T-helper 22 cell (primary cell): ENCODE measurements around the gene RASSF4.

ENCODE experiments used
- DNase-seq: peaks from one replicate; pipeline ENCODE4 v3.0.0-alpha.2; 2020; ENCODE audit warnings: low read depth

The RASSF4 gene

DNA sequence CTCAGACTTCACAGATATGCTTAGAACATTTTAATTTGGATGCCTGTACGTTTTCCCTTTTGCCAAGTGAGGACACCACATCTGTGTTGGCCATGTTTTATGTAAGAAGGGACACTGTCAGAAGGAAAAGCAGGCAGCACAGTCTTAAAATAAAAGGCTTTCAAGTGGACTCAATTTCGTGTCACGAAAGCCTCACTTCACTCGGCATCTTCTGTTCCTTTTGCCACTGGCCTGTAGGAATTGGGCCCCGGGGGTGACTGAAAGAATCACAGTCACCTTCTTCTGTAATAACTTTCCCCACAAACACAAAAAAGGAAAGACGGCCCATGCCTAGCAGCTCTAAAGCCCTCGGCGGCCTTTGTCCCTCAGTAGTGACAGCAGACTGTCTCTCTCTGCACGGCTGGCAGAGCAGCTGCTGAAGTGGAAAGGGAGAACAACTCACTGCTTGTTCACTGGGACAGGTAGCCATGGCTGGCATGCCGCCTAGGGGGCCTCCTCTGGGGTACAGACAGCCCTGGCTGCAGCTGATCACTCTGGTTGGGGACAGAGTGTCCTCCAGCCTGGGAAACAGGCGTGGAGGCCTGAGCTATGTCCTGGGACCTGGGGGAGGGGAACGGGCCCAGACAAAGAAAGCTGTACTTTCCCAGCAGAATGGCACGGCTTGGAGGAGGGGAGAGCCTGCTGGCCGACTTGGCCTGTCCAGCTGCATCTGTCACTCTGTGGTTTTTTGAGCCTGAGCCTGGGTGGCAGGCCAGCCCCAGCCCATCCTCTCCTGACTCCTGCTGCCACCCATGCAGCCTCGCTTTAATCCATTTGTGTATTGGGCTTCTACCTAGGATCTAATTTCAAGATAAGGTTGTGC, 4.4 kb downstream of the RASSF4 start:
- DNase-seq, result no peak

DNA sequence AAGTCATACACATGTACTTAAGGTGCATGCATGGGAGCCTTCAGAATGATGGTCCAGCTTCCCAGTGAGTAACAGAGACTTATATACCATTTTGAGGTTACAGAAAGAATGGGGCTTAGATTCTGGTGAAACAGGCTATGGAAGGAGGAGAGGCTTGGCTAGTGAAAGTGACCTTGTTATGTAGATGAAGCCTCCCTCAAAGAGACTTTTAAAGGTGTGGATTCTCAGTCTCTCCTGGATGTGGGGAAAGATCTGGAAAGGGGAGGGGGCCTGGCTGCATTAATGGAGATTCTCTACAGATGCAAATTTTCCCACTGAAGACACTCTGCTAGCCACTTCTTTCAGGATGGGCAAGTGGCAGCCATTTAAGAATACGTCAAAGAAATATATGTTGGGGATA, 5.5 kb downstream of the RASSF4 start:
- no peak for DNase-seq

DNA sequence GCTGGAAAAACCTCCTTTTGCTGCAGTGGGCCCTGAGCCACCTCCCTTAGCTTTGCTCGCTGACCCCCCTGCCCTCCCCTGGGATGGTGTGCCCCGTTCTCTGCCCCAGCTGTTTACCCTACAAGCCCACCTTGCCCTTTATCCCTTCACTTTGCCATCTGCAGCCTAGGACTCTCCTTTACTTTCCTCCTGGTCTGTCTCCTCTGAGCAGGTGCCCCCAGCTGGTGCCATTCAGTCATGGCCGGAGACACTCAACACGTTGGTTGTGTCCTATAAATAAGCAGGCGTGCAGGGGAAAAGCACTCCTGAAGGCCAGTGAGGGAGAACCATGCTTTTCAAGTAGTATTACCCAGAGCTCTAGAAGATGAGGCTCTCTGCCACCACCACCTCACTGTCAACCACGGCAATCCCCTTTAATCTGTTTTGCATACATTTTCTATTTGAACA, 6.1 kb downstream of the RASSF4 start:
- no peak for DNase-seq

DNA sequence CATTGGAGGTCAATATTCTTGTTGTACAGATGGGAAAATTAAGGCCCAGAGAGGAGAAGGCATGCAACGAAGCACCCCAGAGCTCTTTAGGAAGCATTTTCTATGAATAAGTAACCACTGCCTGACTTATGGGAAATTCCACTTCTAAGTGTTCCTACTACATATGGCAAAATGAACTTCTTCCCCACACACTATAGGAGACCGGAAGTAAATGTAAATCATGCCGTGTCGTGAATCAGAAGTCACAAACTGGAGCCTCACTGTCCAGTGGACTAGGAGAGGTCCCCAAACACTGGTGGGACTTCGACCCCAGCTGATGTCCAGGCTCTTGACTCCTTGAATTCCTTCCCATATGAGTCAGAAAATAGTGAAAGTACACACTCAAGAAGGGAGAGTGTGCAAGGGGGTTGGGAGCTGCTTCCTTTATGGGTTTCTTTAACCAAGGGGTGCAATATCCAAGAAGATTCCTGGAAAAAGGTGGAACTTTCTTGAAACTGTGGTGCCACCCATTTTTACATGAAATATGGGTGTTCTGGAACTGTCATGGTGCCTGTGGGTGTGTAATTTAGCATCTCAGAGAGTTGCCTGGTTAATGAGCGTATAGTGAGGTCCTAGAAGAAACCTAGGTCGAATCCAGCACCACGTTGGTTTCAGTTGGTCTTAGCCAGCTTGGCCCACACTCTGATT, 6.7 kb downstream of the RASSF4 start:
- no peak for DNase-seq

DNA sequence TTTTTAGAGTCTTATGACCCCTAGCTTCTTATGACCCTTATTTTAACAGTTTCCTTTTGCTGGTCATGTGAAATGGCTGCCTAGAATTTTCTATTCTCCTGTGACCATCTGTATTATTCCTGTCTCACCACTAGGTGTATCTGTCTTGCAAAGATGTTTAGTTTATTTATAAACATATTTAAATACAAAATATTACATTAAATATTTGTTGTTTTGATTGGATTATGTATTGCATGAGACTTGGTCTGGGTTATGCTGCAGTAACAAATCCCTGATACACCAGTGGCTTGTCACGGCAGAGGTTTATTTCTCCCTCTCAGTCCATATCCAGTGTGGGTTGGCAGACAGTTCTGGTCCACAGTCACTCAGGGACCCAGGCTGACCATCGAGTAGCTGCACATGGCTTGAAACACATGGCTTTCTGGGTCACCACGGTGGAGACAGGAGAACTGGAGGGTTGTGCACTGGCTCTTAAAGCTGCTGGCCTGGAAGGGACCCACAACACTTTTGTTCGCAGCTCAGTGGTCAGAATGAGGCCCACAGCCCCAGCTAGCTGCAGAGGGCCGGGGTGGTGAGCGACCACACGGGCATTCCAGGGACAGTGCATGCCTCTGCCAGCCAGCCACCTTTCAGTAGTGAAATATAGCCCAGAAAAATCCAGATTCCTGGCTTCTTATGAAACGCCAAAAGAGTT, 7.4 kb downstream of the RASSF4 start:
- no peak for DNase-seq

DNA sequence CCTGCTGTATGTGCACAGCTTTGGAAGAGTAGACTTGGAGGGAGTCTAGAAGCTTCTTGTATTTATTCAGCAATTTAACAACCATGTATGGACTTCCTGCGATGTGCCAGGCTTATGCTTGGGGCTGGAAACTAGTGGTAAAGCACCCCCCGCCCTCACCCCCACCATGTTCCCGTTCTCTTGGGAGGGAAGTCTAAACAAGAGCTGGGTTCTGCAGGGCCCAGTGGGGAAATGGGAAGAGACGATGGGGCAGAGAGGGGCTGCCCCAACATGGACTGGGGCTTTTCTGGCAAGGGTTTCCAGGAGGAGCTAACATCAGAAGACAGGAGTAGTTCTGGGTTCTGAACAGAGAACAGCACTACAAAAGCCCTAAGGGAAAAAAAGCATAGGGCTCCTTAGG, 8.0 kb downstream of the RASSF4 start:
- DNase-seq, result no peak

DNA sequence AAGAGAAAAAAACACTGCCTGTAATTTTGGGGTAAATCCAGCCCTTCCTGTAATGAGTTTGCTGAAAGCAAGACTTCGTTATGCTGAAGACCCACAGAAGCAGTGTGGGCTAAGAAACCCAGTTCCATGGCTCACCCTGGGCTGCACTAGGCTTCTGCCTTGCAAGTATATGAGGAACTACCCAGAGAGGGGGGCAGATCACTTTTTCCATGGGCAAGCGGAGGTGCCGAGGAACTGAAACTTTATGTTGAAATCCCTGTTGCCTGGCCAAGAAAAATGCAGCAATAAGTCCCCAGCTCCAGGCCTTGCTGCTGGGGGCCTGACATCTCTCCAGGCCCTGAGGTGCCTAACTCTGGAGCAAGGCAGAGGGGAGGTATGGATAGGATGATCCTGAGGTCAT, 8.5 kb downstream of the RASSF4 start:
- DNase-seq, result no peak

DNA sequence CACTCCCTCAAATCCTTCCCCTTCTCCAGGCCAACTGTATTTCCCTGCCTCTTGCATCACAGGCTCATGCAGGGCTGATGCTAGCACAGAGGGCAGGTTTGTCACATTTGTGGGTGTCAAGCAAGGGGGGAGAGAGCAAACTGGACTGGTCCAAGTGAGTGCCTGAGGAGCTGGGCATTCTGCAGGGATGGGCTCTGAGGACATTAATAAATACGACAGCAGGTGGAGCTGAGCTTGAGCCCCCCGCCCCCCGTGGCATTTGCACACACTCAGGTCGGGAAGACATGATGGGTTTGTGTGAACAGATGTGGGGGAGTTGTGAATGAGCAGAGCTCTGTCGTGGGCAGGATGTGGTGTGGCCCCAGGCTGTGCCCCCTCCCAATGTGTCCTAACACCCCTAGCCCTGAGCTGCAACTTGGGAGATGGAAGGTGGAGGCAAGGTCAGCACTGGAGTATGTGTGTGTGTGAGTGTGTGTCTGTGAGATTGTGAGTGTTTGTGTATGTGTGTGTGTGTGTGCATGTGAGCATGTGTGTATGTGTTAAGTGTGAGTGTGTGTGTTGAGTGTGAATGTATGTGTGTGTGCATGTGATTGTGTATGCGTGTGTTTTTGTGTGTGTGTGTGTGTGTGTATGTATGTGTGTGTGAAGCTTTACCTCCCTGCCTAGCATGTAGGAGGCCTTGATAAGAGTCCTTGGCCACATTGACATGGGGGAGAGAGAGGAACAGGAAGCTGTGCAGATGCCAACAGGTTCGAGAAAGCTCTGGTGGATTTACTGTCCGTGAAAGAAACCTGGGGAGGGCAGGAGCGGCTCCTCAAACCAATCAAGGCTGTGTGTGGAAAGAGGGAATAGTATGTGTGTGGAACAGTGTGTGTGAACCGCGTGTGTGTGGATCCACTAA, 9.1 kb downstream of the RASSF4 start:
- DNase-seq, result no peak

DNA sequence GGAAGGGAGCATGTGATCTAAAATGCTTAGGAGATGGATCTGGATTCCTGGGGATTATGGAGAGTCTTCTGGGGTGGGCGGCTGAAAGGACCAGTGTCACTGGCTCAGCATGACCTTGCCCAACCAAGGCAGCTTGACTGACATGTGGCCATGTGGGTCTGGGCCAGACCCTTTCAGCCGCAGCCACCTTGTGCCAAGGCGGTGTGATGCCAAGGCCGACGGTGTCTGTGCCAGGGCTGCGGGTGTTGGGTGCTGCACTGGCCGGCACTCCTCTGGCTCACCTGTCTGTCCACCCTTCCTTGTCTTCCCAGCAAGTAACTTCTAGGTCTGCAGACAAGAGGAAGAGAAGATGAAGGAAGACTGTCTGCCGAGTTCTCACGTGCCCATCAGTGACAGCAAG, 10.3 kb downstream of the RASSF4 start:
- no peak for DNase-seq

DNA sequence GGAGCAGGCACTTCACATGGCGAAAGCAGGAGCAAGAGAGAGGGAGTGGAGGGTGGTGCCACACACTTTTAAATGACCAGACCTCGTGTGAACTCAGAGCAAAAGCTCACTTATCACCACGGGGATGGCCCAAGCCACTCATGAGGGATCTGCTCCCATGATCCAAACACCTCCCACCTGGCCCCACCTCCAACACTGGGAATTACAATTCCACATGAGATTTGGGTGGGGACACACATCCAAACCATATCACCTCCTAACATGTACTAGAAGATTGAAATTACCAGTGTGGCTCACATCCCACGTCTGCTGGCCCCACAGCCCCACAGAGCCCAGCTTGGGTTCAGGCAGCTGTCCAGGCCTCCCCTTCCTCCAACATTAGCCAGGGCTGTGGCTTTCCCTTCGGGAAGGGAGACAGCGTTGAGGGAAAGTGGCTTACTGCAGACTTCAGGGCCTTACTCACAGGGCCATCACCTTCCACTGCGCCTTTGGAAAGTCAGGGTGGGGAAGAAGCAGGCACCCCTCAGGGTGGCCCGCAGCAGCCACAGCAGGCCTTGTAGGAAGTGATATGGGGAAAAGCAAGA, 11.3 kb downstream of the RASSF4 start:
- no peak for DNase-seq

DNA sequence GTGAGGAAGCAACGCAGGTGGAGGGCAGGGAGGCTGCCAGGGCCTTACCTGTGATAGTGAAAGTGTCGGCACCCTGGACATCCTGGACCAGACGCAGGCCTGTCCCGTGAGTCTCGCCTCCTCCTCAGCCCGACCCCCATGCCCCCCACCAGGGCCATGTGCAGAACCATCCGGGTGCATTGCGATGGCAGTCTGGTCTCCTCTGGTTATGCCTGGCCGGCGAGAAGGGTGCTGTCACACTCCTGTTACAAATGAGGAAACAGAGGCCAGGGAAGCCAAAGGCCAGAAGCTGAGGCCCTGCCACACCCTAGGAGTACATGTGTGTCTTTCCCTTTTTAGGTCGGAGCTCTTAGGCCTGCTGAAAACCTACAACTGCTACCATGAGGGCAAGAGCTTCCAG, 11.8 kb downstream of the RASSF4 start:
- DNase-seq, result no peak

DNA sequence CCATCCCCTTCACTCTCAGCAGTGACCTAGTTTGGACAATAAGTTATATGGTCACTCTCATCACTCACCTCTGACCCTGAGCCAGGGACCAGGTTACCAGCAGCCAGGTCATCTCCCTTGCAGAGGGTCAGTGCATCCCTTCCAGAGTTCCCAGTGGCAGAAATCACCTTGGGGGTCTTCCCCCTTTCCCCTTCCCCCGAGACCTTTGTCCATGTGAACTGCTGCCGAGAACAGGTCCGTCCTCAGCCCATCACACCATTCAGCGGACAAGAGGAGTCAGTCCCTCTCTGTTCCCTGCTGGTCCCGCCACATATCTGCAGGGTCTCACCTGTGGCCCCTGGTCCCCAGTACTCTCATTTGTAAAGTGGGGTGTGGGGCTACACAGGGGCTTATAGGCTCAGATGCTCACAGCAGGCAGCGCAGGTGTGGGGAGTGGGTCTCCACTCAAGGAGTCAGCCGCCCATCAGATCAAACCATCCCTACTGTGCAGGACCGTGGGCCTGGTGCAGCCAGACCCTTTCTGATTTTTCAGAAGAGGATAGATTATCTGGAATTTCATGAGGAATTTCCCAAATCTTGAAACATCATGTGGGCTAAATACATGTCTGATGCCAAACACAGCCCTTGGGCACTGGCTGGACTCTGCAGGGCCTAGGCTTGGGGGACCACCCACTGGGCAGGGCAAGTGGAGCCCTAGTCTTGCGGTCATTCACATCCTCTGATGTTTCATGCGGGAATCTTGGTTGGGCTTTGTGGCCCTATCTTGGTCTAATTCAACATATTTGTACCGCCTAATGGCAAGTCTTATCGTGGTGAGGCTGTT, 12.5 kb downstream of the RASSF4 start:
- no peak for DNase-seq

DNA sequence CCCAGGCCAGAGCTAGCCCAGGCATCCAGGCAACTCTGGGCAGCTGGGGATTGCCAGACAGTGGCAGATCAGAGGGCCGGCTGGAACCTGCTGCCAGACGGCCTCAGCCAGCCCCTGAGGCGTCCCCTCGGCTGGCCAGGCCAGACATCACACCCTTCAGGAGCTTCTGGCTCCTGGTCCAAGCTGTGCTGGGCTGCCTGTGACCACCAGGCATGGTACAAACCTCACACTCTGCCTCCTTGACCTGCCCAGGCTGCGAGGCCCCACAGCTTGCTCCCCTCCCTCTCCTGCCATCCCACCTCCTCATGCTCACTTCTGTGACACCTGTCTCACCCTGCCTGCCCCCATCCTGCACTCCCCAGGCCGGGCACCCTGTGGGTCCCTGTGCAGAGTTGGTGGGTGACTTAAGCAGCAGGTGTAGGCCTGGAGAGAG, 13.3 kb downstream of the RASSF4 start:
- no peak for DNase-seq

DNA sequence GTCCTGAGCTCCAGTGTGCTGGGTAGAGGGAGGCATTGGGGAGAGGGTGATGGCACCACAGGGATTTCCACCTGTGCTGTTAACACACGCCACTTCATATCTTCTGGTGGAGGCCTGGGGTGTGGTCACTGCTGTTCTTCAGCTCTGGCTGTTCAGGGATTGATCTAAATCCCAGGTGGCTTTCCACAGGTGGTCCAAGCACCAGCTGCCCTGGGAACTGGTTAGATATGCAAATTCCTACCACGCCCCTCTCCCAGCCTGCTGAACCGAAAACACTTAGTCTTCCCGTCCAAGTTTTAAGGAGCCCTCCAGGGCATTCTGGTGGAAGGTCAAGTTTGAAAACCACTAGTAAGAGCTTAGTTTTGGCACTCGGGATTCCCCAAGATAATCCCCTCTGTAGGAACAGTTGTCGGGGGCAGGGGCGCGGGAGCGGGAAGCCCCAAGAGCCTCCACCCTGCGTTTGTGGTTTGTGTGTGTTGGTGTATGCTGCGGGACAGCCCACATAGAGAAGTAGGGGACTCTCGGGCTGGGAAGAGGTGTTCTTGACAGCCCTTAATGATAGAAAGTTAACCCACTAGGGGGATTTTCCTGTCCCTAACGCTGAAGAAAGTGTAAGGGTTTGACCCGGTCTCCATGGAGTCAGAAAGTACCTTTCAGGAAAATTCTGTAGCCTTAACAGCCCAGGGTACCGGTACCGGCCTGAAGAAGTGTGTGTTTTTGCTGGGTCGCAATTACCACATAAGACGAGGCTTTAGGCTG, 13.9 kb downstream of the RASSF4 start:
- DNase-seq, result no peak

DNA sequence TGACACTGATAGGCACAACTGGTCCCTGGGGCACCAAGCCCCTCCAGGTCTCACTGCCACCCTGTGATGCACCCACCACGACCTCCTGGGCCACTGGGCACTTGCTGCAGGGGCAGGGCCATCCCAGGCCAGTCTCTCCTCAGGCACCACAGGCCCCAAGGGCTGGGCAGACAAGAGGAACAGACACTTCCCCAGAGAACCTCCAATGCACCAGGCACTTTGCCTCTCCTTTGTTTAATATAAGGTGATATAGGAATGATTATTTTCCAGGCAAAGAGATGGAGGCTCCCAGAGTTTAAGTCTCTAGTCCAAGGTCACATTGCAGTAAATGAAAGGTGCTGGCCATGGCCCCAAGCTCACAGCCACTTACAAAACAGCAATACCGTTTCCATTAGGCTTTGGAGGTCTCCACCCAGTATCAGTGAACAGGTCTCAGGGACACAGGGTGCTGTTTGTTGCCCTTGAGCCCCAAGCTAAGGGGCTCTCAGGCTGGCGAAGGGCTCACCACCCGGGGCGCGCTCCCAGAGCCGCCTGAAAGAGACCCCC, 14.6 kb downstream of the RASSF4 start:
- DNase-seq, result no peak

DNA sequence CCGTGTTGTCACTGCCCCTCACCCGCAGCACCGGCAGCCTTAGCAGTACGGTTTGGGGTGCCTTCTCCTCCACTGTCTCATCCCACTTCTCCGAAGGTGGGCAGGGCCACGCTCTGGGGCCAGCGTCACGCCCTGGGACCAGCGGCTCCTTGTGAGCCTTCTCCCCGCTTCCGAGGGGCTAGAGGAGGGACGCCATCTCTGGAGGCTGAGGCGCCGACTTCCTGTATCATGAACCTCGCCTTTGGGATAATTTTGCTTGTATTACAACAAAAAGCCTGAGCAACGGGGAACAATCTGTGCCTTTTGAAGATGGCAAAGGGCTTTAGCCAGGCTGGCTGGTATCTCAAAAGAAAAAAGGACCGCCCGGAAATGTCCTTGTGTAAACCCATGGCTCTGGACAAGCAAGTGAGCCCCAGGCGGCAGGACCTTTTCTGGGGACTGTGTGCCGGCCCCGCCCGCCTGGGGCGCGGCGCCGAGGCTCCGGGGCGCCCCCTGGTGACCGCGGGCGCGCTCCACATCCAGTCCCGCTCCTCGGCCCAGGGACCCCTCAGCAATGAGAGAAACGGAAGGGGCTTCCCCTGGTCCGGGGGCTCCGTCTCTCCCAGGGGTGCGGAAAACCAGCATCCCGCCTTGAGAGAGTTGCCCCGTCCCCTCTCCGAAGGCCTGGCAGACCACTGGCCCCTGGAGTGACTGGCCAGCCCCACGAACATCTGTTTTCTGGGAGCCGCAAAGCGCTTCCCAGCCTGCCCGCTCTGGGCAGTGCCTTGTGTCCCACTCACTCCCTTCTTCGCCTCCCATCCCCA, 15.2 kb downstream of the RASSF4 start:
- peak; percentile 9 for DNase-seq

DNA sequence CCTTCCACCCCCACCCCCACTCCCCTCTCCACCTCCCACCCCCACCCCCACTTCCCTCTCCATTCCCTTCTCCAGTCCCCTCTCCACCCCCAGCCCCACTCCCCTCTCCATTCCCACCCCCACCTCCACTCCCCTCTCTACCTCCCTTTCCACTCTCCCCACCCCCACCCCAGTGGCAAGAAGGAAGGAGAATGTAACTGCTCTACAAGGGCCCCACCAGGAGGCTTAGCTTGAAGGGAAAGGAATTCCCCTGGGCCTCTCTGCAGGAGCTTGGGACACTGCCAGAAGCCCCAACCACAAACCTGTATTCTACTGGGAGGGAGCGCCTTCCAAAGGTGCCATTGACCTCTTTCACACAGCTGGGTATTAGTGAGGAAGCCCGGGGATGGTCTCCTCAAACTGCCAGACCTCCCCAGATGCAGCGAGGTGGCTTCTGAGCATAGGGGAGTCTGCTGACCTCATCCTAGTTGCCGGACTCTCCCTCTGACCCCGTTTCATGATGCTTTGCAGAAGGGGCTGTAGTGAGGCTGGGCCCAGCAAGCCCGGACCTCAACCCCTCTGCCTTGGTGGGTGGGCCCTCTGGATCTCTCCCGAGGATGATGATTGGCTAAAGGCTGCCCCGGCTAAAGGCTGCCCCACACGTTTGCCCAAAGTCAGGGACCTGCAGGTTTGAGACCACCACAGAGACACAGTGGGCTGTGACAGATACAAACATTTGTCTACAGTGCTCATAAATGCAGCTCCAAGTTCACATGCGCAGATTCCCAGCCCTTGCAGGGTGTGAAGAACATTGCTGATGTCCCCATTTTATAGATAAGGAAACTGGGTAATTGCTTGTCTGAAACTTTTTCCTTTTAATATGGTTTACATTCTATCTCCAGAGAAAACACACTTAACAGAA, 16.1 kb downstream of the RASSF4 start:
- no peak for DNase-seq
